ENCODE data around the gene AK1. TPM values are rescaled to one million over a fixed set of nuclear protein-coding genes. Genes with fewer than 3 reads are reported as not detected.

The AK1 gene
- total and polyA plus RNA-seq, 7 donors, result 310 to 854 (median 778) TPM

- intact Hi-C loops (cut with DNase I), result loop anchor here in 1 of 2 donors (5.0 to 10.0 kb wide), 2 partner anchors 139 to 421 kb away; partner anchors contain the start of gene CDK9
- TF ChIP-seq CTCF (IDR thresholded peaks at IDR 0.05), result no peak
- peak in 1 of 4 donors; percentile 33 for ATAC-seq
- peaks cover 27% of the 10 kb centered on the region for H3K4me1 ChIP-seq
- H3K27me3 ChIP-seq (ENCODE audit: insufficient read depth in 3 of 3, low read length in 2 of 3), result peaks cover 0 to 32% (median 14%) of the 10 kb centered on the region in 3 donors
- H3K36me3 ChIP-seq (ENCODE audit: insufficient read depth in 1 of 2, low read depth in 1 of 2), result no peaks in the 10 kb centered on the region
- no peak overlapping the region for H3K27ac ChIP-seq
- WGBS, 3 donors, result 63 to 77% (median 69%) methylated on average over 8 of the region's 8 CpGs
- H3K4me3 ChIP-seq, result no peak overlapping the region
- no peaks in the 10 kb centered on the region for H3K9me3 ChIP-seq
- DNase-seq, result no peak
Measured at GRCh38 chr9:127923771-127924170, 46.3 kb upstream of the AK1 start.

DNA sequence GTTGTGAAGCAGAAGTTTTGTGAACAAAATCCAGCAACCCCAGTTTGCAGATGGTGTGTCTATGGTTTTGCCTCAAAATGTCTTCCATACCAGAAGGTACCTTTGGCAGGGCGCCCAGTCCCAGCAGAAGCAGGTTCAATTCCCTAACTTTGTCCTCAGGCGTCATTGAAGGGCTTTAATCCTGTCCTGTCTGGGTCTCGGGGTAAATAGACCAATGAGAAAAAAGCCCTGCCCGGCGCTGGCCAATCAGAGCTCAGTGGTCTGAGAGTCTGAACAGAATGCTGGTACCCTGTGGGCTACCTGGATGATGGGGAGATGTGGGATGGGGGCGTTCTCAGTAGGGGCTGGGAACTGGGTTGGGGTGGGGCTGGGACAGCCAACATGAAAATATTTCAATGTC is 45.6 kb upstream of the AK1 start:
- Histone ChIP-seq H3K4me3 (no peak overlapping the region), H3K4me1 (peaks cover 31% of the 10 kb centered on the region), H3K36me3 (ENCODE audit: insufficient read depth in 1 of 2, low read depth in 1 of 2) (no peaks in the 10 kb centered on the region), H3K27me3 (ENCODE audit: insufficient read depth in 3 of 3, low read length in 2 of 3) (peaks cover 0 to 25% (median 13%) of the 10 kb centered on the region in 3 donors), H3K9me3 (no peaks in the 10 kb centered on the region), H3K27ac (no peak overlapping the region)
- ATAC-seq (no peak), DNase-seq (no peak)
- TF ChIP-seq CTCF (IDR thresholded peaks at IDR 0.05), result no peak
- intact Hi-C loops (cut with DNase I), result loop anchor here in 1 of 2 donors (5.0 to 10.0 kb wide), 2 partner anchors 138 to 421 kb away; partner anchors contain the start of gene CDK9
- whole genome bisulfite sequencing, 3 donors, result 50 to 56% (median 53%) methylated on average over 6 of the region's 6 CpGs

DNA sequence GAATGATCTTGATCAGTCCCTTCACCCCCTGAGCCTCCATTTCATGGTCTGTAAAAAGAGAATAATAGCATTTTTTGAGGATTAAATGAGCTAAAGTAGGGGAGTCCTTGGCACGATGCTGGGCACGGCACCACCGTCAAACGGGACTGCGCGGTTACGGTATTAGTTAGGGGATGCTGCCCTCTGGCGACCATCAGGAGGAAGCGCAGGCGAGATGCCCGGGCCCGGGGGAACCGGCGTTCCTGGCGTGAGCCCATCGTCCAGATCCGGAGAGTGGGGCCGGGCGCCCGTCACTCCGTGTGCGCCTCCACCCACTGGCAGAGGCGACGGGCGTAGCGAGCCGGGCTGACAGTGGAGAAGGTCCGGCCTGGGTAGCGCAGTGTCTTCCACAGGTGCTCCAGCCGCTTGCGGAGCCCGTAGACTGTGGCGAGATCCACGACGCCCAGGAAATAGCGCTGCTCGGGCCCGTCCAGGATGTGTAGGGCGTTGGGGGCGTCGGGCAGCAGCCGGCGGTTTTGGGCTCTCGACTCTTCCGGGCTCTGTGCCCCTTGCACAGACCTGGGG is 44.2 kb upstream of the AK1 start:
- H3K9me3 ChIP-seq, result no peaks in the 10 kb centered on the region
- no peak overlapping the region for H3K27ac ChIP-seq
- peak overlapping the region; percentile 52 for H3K4me3 ChIP-seq

GRCh38 chr9:127920794-127921193 is 43.3 kb upstream of the AK1 start:
- intact Hi-C loops (cut with DNase I), result loop anchor here (1.0 to 10.0 kb wide), 4 partner anchors 136 to 418 kb away; partner anchors contain the start of gene CDK9 (in 1 of the 2)
- DNase-seq (no peak), ATAC-seq (no peak)
- H3K27ac ChIP-seq, result no peak overlapping the region
- peaks cover 31% of the 10 kb centered on the region for H3K4me1 ChIP-seq
- H3K4me3 ChIP-seq, result no peak overlapping the region
- no peak for TF ChIP-seq CTCF (IDR thresholded peaks at IDR 0.05)
- 83 to 95% (median 92%) methylated on average over 7 of the region's 7 CpGs for WGBS, 3 donors
- no peaks in the 10 kb centered on the region for H3K36me3 ChIP-seq (ENCODE audit: insufficient read depth in 1 of 2, low read depth in 1 of 2)
- H3K9me3 ChIP-seq, result no peaks in the 10 kb centered on the region
- H3K27me3 ChIP-seq (ENCODE audit: insufficient read depth in 3 of 3, low read length in 2 of 3), result peaks cover 0 to 6% (median 0%) of the 10 kb centered on the region in 3 donors

More for the DNA sequence above, 44.2 kb upstream of the AK1 start:
- Histone ChIP-seq H3K4me1 (peaks cover 25% of the 10 kb centered on the region), H3K27me3 (ENCODE audit: insufficient read depth in 3 of 3, low read length in 2 of 3) (peaks cover 0 to 12% (median 4%) of the 10 kb centered on the region in 3 donors), H3K36me3 (ENCODE audit: insufficient read depth in 1 of 2, low read depth in 1 of 2) (no peaks in the 10 kb centered on the region)
- TF ChIP-seq CTCF (IDR thresholded peaks at IDR 0.05), result peak; percentile 97
- DNase-seq (peak; percentile 79 to 89), ATAC-seq (peak; percentile 42 to 67 (median 58))
- intact Hi-C loops (cut with DNase I), result loop anchor here (1.0 to 10.0 kb wide), 4 partner anchors 137 to 419 kb away; partner anchors contain the start of gene CDK9 (in 1 of the 2)
- WGBS, 3 donors, result 8 to 9% (median 8%) methylated on average over 41 to 45 of the region's 45 CpGs

All from psoas muscle (tissue), 8 donors.